Large intestine (tissue), 3 donors: ENCODE data around the gene GPC5. TPM values are rescaled to one million over a fixed set of nuclear protein-coding genes. Genes with fewer than 3 reads are reported as not detected.

Source experiments
- DNase-seq, 2 donors: peaks; one replicate each; pipeline versions ENCODE4 v3.0.0 to v3.0.0-alpha.2; 2013
- H3K27ac ChIP-seq: one replicate; pipeline ENCODE4 v1.5.1; 2013; ENCODE audit warnings: low read length
- H3K27me3 ChIP-seq: 2 replicates; pipeline ENCODE4 v1.6.1; 2013; ENCODE audit warnings: low read length; ENCODE audit not compliant: control insufficient read depth, insufficient read depth
- H3K36me3 ChIP-seq: 2 replicates; pipeline ENCODE4 v1.6.1; 2013; ENCODE audit warnings: low read length; ENCODE audit not compliant: control insufficient read depth, insufficient read depth
- H3K4me1 ChIP-seq: one replicate; pipeline ENCODE4 v1.6.1; 2013; ENCODE audit warnings: low read length; ENCODE audit not compliant: control insufficient read depth, insufficient read depth
- H3K4me3 ChIP-seq: one replicate; pipeline ENCODE4 v1.5.1; 2013; ENCODE audit warnings: low read length
- H3K9me3 ChIP-seq: one replicate; pipeline ENCODE4 v1.6.1; 2013; ENCODE audit warnings: mild to moderate bottlenecking, low read depth, low read length, moderate library complexity; ENCODE audit not compliant: control insufficient read depth
- WGBS: methylation state at CpG from one replicate; pipeline ENCODE4 v1.1.5; 2013; ENCODE audit warnings: low lambda C conversion rate; ENCODE audit not compliant: insufficient coverage; 5-methylcytosine and 5-hydroxymethylcytosine counted together
- polyA plus RNA-seq: library from polyadenylated mRNA; unstranded; fragments of 120-200 nt; gene quantifications from one replicate; pipeline ENCODE4 v1.2.1, GENCODE V29; 2013

GPC5 gene
- polyA plus RNA-seq, 1 donor, result 0.42 TPM

DNA sequence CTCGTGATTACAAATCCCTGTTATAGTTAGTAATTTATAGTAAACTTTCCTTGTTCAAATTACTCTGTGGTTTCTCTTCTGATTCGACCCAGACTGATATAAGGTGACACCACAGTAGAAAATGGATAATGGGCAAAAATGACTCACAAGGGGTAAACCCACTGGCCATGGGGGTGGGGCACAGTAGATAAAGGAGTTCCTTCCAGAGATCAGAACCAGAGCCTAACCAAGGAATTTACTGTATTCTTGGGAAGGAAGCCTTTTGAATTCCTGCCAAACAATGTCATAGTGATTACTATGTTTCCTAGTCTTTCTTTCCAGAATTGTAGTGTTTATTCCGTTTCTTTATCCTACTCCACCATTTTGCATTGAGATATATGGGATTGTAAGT lies 29.0 kb upstream of the GPC5 start:
- Histone ChIP-seq H3K4me1 (peaks cover 4% of the 10 kb centered on the region), H3K27ac (no peak overlapping the region), H3K9me3 (no peaks in the 10 kb centered on the region), H3K4me3 (no peak overlapping the region), H3K36me3 (no peaks in the 10 kb centered on the region), H3K27me3 (no peaks in the 10 kb centered on the region)
- 79% methylated on average over 2 of the region's 3 CpGs for WGBS
- DNase-seq, result no peak

DNA sequence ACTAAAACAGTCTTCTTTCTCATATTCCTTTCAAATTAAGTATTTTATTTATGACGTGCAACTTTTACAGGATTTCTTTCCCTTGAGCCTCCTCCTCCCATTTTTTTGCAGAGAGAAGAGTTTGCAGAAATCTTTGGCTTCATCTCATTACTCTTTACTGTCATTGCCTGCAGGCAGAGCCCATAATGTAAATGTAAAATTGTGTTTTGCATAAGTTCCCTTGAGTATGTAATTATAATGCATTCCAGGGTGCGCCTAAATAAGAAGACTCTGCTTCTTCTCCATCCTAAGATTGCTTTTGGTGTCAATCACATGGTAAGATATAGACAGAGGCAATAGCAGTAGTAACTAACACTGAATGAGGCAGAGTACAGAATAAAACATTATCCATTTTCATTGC lies 27.9 kb upstream of the GPC5 start:
- Histone ChIP-seq H3K36me3 (no peaks in the 10 kb centered on the region), H3K4me1 (peaks cover 4% of the 10 kb centered on the region), H3K27me3 (no peaks in the 10 kb centered on the region), H3K4me3 (no peak overlapping the region), H3K9me3 (no peaks in the 10 kb centered on the region), H3K27ac (no peak overlapping the region)
- 100% methylated on average over 1 of the region's 2 CpGs for WGBS
- DNase-seq, result no peak

DNA sequence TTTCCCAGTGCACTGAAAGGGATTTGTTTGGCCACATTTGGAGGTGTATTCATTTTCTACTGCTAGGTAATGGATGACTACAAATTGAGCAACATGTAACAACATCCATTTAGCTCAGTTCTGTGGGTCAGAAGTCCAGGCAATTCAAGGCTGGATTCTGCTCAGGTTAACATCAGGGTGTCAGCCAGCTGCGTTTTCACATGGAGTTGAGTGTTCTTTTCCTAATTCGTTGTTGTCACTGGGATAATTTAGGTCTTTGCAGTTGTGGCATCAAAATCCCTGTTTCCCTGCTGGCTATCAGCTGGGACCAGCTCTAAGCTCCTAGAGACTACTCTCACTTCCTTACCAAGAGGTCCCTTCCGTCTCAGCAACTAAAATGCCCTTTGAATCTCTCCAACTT lies 25.5 kb upstream of the GPC5 start:
- Histone ChIP-seq H3K4me1 (peaks cover 4% of the 10 kb centered on the region), H3K9me3 (no peaks in the 10 kb centered on the region), H3K27me3 (no peaks in the 10 kb centered on the region), H3K36me3 (no peaks in the 10 kb centered on the region), H3K4me3 (no peak overlapping the region), H3K27ac (peak overlapping the region; percentile 60)
- DNase-seq, result peak; percentile 43 to 72
- WGBS, result 80% methylated on average over 1 of the region's 3 CpGs

DNA sequence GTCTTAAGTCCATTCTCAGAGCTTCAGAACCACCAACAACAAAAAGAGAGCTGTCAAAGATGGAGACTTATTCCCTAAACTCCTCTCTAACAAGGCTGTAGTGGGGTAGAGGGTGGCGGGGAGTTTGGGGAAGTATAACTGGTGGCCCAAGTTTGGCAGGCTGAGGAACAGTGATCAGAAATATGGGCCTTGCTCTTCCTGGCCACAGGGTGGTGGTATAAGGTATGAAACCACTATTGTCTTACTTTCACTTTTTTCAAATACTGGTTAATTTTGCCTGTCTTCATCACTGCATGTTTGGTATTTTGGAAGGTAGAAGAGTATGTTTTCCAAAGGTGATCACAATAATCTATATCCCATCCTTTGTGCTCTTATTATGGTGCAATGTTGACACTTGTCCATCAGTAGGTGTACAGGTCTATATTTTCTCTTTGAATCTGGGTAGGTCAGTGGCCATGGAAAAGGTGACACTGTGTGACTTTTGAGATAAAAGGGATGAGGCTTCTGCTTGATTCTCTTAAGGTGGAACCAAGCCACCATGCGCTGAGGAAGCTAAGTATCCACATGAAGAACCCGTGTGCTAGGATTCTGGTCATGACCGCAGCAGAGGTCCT lies 23.2 kb upstream of the GPC5 start:
- no peak for DNase-seq
- Histone ChIP-seq H3K4me1 (peaks cover 4% of the 10 kb centered on the region), H3K27ac (no peak overlapping the region), H3K9me3 (no peaks in the 10 kb centered on the region), H3K4me3 (no peak overlapping the region), H3K36me3 (no peaks in the 10 kb centered on the region), H3K27me3 (no peaks in the 10 kb centered on the region)
- WGBS, result no CpG with 5 or more reads among the region's 4 CpGs

DNA sequence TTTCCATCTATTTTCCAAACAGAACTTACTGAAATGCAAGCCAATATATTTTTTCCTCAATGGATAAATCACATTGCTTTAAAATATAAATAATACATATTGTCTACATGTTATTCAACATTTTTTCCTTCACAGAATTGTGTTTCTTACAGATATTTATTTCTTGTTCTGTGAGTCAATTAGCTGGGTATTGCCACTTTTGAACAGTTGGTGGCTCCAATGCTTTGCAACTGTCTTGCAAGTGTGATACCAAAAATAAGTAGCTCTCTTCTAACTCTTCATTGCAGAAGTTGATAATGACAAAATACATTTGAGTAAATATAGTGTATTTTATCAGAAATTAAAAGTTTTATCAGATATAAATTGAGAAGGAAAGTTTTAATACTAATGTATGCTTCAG lies 17.1 kb upstream of the GPC5 start:
- no peaks in the 10 kb centered on the region for H3K4me1 ChIP-seq
- H3K4me3 ChIP-seq, result no peak overlapping the region
- no peaks in the 10 kb centered on the region for H3K36me3 ChIP-seq
- H3K27me3 ChIP-seq, result peaks cover 2% of the 10 kb centered on the region
- H3K27ac ChIP-seq, result no peak overlapping the region
- no peaks in the 10 kb centered on the region for H3K9me3 ChIP-seq
- no peak for DNase-seq

DNA sequence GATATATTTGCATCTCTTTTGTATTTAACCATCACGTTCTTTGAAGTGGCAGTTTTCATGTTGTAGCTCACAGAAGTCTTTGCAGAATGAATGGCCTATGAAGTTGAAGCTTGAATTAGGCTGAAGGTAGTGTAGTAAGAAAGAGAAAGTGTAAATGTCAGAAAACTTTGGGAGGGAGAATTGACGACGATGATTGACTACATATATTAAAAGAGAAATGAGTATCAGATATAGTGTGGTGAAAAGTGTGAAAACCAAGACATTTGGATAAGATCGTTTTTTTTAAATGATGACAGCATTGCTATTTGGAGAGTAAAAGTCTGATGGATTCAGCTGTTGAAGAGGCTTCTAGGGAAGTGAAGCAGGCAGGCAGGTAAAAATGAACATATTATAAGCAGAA lies 14.6 kb upstream of the GPC5 start:
- Histone ChIP-seq H3K27me3 (peaks cover 4% of the 10 kb centered on the region), H3K36me3 (no peaks in the 10 kb centered on the region), H3K4me1 (no peaks in the 10 kb centered on the region), H3K9me3 (no peaks in the 10 kb centered on the region), H3K27ac (no peak overlapping the region), H3K4me3 (no peak overlapping the region)
- no peak for DNase-seq
- 90% methylated on average over 4 of the region's 4 CpGs for WGBS

DNA sequence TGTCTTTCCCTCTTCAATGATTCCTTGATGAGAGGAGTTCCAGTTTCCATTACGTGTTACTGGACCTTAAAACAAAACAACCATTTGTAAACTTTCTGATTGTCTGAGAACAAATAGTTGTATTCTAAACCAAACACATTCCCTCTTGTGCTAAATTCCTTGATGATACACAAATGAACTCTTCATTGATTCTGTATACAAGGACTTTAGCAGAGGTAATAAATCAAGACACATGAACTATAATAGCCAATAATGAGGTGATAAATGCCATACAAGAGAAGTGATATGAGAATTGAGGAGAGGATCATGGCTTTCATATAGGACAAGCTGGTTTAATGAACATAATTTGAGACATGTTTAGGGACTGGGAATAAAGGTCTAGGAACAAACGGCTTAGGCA lies 13.5 kb upstream of the GPC5 start:
- no peaks in the 10 kb centered on the region for H3K9me3 ChIP-seq
- no peaks in the 10 kb centered on the region for H3K4me1 ChIP-seq
- peaks cover 4% of the 10 kb centered on the region for H3K27me3 ChIP-seq
- H3K36me3 ChIP-seq, result no peaks in the 10 kb centered on the region
- DNase-seq, result no peak
- no peak overlapping the region for H3K27ac ChIP-seq
- H3K4me3 ChIP-seq, result no peak overlapping the region
- WGBS, result 63% methylated on average over 1 of the region's 2 CpGs

DNA sequence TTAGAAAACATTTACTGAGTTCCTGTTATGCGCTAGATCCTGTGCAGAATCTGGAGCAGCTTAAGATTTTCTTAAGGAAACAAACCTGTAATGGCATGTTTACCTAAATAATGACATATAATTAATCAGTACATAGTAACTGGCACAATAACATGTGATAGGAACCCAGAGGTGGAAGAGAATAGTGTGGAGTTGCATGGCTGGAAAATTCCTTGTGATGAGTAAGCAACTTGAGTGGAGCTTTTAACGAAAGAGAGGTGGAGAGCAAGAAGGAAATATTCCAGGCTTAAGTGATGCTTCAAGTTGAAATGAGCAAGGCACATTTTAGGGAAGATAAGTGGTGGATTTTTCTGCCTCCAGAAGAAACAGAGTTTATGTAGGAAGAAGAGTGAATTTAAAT lies 9.2 kb upstream of the GPC5 start:
- no peak overlapping the region for H3K27ac ChIP-seq
- H3K9me3 ChIP-seq, result no peaks in the 10 kb centered on the region
- WGBS, result no CpG with 5 or more reads among the region's 2 CpGs
- no peaks in the 10 kb centered on the region for H3K36me3 ChIP-seq
- H3K4me1 ChIP-seq, result no peaks in the 10 kb centered on the region
- DNase-seq, result no peak
- peaks cover 9% of the 10 kb centered on the region for H3K27me3 ChIP-seq
- H3K4me3 ChIP-seq, result no peak overlapping the region

DNA sequence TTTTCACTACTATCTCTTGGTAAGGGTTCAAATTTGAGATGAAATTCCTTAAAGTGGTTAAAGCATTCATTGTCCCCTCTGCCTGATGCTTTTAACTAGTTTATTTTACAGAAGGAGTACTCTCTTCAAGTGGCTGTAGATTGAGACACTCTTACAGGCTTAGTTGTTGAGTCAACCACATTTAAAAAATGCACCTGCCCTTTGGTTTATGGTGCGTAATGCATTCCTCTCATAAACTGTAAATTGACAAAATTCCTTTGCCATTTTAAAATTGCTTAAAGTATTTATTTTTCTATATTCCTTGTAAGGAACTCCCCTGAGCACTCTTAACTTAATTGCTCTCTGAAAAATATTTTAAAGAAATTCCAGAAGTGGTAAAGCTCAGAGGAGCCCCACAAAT lies 826 bp upstream of the GPC5 start:
- Histone ChIP-seq H3K9me3 (peaks cover 7% of the 10 kb centered on the region), H3K4me3 (no peak overlapping the region), H3K27me3 (peaks cover 55% of the 10 kb centered on the region), H3K36me3 (no peaks in the 10 kb centered on the region), H3K27ac (no peak overlapping the region), H3K4me1 (peaks cover 9% of the 10 kb centered on the region)
- DNase-seq, result no peak
- WGBS, result no CpG with 5 or more reads among the region's 1 CpG

DNA sequence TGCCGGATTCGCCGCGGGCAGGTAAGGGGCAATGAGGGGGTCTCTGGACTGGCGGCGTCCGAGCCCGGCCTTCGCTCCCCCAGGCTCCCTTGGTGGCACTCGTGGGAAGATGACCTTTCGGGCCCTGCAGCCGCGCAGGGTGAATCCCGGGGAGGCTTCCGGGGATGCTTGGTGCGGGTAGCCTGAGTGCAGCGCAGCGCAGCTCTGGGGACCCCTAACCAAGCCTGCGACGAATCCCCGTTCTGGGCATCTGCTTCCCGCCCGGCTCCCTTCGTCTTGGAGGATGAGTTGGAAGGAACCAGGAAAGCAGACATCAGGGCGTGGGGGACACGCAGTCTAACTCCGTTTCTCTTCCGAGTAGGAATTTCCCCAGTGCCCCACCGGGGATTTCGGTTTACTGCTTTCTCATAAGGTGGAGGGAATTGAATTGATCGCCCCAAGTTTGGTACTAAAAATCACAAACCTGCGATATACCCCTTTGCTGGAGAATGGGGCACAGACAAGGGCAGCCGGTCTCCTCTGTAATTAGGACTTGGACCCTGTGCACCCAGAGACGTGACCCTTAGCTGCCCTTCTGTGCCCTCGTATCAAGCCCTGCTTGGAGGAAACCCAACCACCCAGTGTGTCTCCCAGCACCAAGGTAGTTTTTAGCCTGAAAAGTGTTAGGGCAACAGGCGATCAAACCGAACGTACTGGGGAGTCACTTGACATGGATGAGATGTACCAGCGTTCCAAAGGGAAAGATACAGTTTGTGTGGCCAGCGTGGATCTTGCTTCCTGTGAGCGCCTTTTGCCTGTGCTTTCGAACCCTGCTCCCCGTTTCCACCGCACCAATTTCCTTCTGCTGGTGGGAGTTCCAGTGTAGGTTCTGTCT lies 1.0 kb downstream of the GPC5 start:
- H3K4me1 ChIP-seq, result peaks cover 9% of the 10 kb centered on the region
- H3K4me3 ChIP-seq, result peak overlapping the region; percentile 51
- peaks cover 7% of the 10 kb centered on the region for H3K9me3 ChIP-seq
- no CpG with 5 or more reads among the region's 44 CpGs for WGBS
- no peak for DNase-seq
- H3K27ac ChIP-seq, result no peak overlapping the region
- H3K36me3 ChIP-seq, result no peaks in the 10 kb centered on the region
- H3K27me3 ChIP-seq, result peaks cover 55% of the 10 kb centered on the region

DNA sequence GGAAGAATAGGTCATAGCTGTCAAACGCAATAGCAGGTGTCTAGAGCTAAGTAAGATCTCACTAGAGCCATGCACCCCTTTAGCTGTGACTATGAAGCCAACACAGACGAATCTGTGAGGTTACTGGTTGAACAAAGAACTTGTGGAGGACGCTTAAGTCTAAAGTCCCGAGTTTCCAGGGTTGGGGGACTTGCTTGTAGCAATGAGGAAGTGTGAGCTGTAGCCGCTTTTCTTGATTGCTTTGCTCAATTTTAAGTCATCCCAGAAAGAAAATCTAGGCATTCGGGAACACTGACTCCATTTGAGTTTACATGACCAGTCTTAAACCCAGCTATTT lies 1.6 kb downstream of the GPC5 start:
- Histone ChIP-seq H3K4me3 (no peak overlapping the region), H3K27ac (no peak overlapping the region), H3K27me3 (peaks cover 49% of the 10 kb centered on the region), H3K4me1 (peaks cover 9% of the 10 kb centered on the region), H3K9me3 (peaks cover 7% of the 10 kb centered on the region), H3K36me3 (no peaks in the 10 kb centered on the region)
- peak in 1 of 2 donors; percentile 5 for DNase-seq
- WGBS, result 100% methylated on average over 1 of the region's 6 CpGs
